ENCODE results near the gene MRPL33. TPM values are rescaled to one million over a fixed set of nuclear protein-coding genes. Genes with fewer than 3 reads are reported as not detected.

The MRPL33 gene
- total RNA-seq, 1 donor from 2014 or later, result 290 TPM

DNA sequence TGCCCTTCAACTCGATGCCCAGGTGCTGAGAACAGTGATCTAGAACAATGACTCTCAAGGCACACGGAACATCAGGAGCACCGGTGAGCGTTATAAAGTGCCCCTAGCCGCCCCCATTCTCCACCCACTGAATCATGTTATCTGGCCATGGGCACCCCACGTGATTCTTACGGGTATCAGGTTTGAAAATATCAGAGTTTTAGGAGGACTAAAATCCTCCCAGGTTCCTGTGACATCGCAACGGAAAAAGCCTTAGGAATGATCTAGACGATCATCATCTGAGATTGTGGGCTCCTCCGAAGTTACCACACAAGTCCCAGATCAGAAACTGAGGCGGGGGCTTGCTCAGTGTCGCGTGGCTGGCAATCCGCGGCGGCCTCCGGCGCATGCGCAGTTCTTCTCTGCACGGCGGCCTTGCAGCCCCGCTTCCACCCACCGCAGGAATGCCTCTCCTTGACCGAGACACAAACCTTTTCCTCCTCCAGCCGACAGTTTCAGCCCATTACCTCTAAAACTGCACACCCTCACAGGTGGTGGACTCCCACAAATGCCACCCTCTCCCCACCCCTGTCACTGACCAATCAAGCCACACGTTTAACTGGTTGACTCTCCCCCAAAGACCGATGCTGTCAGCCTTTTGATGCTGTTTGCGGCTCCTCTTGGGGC lies 5.8 kb upstream of the MRPL33 start:
- TF ChIP-seq, protein P1, sequence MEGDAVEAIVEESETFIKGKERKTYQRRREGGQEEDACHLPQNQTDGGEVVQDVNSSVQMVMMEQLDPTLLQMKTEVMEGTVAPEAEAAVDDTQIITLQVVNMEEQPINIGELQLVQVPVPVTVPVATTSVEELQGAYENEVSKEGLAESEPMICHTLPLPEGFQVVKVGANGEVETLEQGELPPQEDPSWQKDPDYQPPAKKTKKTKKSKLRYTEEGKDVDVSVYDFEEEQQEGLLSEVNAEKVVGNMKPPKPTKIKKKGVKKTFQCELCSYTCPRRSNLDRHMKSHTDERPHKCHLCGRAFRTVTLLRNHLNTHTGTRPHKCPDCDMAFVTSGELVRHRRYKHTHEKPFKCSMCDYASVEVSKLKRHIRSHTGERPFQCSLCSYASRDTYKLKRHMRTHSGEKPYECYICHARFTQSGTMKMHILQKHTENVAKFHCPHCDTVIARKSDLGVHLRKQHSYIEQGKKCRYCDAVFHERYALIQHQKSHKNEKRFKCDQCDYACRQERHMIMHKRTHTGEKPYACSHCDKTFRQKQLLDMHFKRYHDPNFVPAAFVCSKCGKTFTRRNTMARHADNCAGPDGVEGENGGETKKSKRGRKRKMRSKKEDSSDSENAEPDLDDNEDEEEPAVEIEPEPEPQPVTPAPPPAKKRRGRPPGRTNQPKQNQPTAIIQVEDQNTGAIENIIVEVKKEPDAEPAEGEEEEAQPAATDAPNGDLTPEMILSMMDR (conservative IDR thresholded peaks at IDR 0.05; ENCODE audit: low read depth, low read length), result no peak
- peak overlapping the region; percentile 43 for H3K4me3 ChIP-seq (ENCODE audit: low read depth, low read length)
- no peak for DNase-seq (ENCODE audit: low read depth)

DNA sequence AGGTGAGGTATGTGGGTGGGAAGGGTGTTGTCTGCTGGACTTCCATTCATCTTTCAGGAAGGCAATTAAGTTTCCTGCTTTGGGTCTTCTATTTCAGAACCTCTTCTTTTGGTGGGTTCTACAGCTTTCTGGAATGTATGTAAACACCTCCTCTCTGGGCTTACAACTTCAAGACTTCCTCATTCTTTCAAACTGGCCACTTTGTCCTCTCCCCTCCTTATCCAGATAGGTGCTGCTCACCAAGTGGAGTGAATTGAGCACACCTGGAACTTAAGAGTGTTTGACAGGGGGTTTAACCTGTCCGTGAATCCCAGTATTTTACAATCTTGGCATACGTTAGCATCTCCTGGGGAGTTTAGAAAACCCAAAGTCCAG lies 5.2 kb upstream of the MRPL33 start:
- TF ChIP-seq, protein P1 (conservative IDR thresholded peaks at IDR 0.05; ENCODE audit: low read depth, low read length), result no peak
- peak overlapping the region; percentile 43 for H3K4me3 ChIP-seq (ENCODE audit: low read depth, low read length)
- no peak for DNase-seq (ENCODE audit: low read depth)

DNA sequence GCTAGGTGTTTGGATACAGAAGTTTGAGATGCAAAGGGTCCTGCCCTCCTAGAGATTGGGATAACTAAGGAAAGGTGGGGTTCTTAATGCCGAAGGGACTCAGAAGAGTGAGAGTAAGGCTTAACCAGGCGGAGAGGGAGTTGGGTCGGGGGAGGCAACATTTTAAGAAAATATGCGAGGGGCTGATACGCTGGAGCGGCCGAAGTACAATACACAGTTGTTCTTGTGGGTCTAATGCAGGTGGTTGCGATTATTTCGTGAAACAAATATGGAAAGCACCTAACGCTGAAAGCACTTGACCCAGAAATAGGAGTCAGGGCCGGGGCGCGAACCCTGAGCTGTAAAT lies 344 bp upstream of the MRPL33 start:
- TF ChIP-seq, protein P1 (conservative IDR thresholded peaks at IDR 0.05; ENCODE audit: low read depth, low read length), result no peak

DNA sequence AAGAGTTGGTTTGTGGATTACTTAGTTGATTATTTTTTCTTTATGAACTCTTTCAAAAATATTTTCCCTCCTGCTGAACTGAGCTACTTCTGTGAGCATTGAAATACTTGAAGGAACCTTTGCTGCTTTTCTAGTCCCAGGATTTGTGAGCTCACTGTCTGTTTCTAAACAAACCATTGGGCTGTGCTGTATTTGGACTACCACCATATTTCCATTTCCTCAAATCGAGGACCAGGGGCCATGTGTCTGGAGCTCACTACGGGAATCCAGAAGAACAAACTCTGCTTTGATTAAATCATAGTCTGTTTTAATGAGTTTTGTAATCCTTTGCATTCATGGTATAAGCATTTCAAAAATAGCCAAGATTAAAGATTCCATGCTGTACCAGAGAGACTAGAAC lies 1.3 kb downstream of the MRPL33 start:
- no peak for DNase-seq (ENCODE audit: low read depth)
- TF ChIP-seq, protein P1 (conservative IDR thresholded peaks at IDR 0.05; ENCODE audit: low read depth, low read length), result no peak
- H3K4me3 ChIP-seq (ENCODE audit: low read depth, low read length), result peak overlapping the region; percentile 70

More for the DNA sequence above, 344 bp upstream of the MRPL33 start:
- no peak for DNase-seq (ENCODE audit: low read depth)
- H3K4me3 ChIP-seq (ENCODE audit: low read depth, low read length), result peak overlapping the region; percentile 70

DNA sequence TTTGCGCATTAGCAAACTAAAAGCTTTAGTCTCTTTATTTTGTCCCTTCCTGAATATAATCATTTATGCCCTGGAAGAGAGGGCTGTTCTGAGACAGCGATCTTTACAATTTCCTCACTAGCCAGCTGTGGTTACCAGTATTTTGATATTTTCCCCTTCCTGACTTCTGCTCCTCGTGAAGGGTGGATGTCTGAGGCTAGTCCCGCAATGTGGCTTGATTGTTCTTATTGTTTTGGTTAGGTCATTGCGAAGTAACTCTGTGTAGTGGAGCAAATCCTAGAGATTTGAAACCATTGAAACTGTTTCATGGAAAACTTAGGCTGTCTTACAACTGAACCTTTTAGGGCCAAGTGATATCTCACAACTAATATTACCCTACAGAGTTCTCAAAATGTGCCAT lies 2.4 kb downstream of the MRPL33 start:
- no peak for DNase-seq (ENCODE audit: low read depth)
- peak overlapping the region; percentile 70 for H3K4me3 ChIP-seq (ENCODE audit: low read depth, low read length)

DNA sequence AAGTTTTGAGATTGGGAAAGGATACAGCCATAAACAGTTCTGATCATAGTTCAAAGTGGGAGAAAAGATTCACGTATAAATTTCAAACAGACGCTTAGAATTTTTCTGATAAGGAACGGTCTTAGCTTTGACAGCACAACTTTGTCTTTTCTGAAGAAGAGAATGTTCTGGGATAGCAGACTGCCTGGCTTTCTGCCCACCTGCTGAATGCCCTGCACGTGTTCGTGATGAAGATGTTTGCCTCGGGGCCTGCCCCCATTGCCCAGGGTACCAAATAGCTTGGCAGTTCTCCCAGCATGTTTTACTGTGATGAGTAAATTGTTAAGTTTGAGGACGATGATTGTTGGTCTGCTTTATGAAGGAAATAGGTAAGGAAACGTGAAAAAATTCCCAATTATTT lies 4.6 kb downstream of the MRPL33 start:
- no peak overlapping the region for H3K4me3 ChIP-seq (ENCODE audit: low read depth, low read length)
- TF ChIP-seq, protein P1 (conservative IDR thresholded peaks at IDR 0.05; ENCODE audit: low read depth, low read length), result no peak
- DNase-seq (ENCODE audit: low read depth), result no peak

More for the DNA sequence above, 2.4 kb downstream of the MRPL33 start:
- TF ChIP-seq, protein P1 (conservative IDR thresholded peaks at IDR 0.05; ENCODE audit: low read depth, low read length), result no peak

DNA sequence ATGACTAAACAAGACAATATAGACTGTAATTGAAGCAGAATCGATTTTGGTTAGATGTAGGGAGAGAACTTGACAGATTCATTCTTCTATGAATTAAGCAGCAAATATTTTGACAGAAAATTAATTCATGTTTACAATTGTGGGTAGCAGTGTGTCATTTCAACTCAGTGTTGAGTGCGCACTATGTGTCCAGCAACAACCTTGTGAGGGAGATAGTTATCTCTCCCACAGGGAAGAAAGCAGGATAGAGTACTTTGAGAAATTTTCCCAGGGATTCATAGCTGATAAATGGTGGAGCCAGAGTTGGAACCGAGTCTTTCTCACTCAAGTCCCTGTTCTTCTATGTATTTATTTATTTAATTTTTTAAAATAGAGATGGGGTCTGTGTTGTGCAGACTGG lies 5.2 kb downstream of the MRPL33 start:
- no peak overlapping the region for H3K4me3 ChIP-seq (ENCODE audit: low read depth, low read length)
- TF ChIP-seq, protein P1 (conservative IDR thresholded peaks at IDR 0.05; ENCODE audit: low read depth, low read length), result no peak
- DNase-seq (ENCODE audit: low read depth), result no peak

Measured in epithelial cell of proximal tubule (primary cell).